Smooth muscle cell (in vitro differentiated cells): ENCODE data around the gene ANKS6. TPM values are rescaled to one million over a fixed set of nuclear protein-coding genes. Genes with fewer than 3 reads are reported as not detected.

Source experiments
- DNase-seq: peaks from one replicate; lab custom pipeline; 2025; ENCODE audit not compliant: unreplicated experiment; lab: John Stamatoyannopoulos, UW
- H2AFZ ChIP-seq: fragments of 200-600 bp; sonication (generic); 2 replicates; pipeline ENCODE4 v1.6.0; 2016; ENCODE audit warnings: antibody characterized with exemption, low read depth, mild to moderate bottlenecking
- H3F3A ChIP-seq: fragments of 200-600 bp; sonication (generic); 2 replicates; pipeline ENCODE4 v1.6.0; 2017; ENCODE audit warnings: antibody characterized with exemption, low read depth
- H3K27ac ChIP-seq: fragments of 200-600 bp; sonication (generic); 2 replicates; pipeline ENCODE4 v1.5.1; 2016; ENCODE audit warnings: low read depth, mild to moderate bottlenecking
- H3K27me3 ChIP-seq: fragments of 200-600 bp; sonication (generic); 2 replicates; pipeline ENCODE4 v1.6.1; 2016; ENCODE audit warnings: low read depth, mild to moderate bottlenecking
- H3K36me3 ChIP-seq: fragments of 200-600 bp; sonication (generic); 2 replicates; pipeline ENCODE4 v1.5.1; 2016; ENCODE audit warnings: low read depth
- H3K4me1 ChIP-seq: fragments of 200-600 bp; sonication (generic); 2 replicates; pipeline ENCODE4 v1.5.1; 2016; ENCODE audit warnings: low read depth
- H3K4me2 ChIP-seq: fragments of 200-600 bp; sonication (generic); 2 replicates; pipeline ENCODE4 v1.6.0; 2016; ENCODE audit warnings: mild to moderate bottlenecking
- H3K4me3 ChIP-seq: fragments of 200-600 bp; sonication (generic); 2 replicates; pipeline ENCODE4 v1.5.1; 2016; ENCODE audit warnings: mild to moderate bottlenecking
- H3K79me2 ChIP-seq: fragments of 200-600 bp; sonication (generic); 2 replicates; pipeline ENCODE4 v1.6.0; 2016; ENCODE audit warnings: low read depth, mild to moderate bottlenecking
- H3K9ac ChIP-seq: fragments of 200-600 bp; sonication (generic); 2 replicates; pipeline ENCODE4 v1.6.0; 2016; ENCODE audit warnings: low read depth
- H3K9me3 ChIP-seq: fragments of 200-600 bp; sonication (generic); replicated peaks from 2 replicates; pipeline ENCODE4 v1.5.1; 2016; ENCODE audit warnings: low read depth
- H4K20me1 ChIP-seq: fragments of 200-600 bp; sonication (generic); 2 replicates; pipeline ENCODE4 v1.6.0; 2016; ENCODE audit warnings: low read depth
- WGBS: methylation state at CpG from one replicate; pipeline ENCODE4 v1.1.7; 2016; ENCODE audit warnings: low lambda C conversion rate; 5-methylcytosine and 5-hydroxymethylcytosine counted together
- polyA plus RNA-seq: library from polyadenylated mRNA; unstranded; fragments of >200 nt; fragmentation: Nextera tagmentation; extraction: Ambion mirVana; gene quantifications from 2 replicates; pipeline ENCODE4 v1.2.1, GENCODE V29; 2016
- total RNA-seq: library from RNA; depleted of rRNA; stranded (reverse); fragments of >200 nt; gene quantifications from 2 replicates; pipeline ENCODE4 v1.2.3, GENCODE V29; 2014
- TF ChIP-seq, protein P1 (sequence below): fragments of 200-600 bp; sonication (generic); IDR thresholded peaks from 2 replicates; pipeline ENCODE4 v1.5.1; 2017; ENCODE audit warnings: borderline replicate concordance, mild to moderate bottlenecking, antibody characterized with exemption; ENCODE audit not compliant: insufficient read depth, poor library complexity, severe bottlenecking

The ANKS6 gene
- total and polyA plus RNA-seq, 2 experiments from 2014 or later, result 10.5 to 13.6 TPM

DNA sequence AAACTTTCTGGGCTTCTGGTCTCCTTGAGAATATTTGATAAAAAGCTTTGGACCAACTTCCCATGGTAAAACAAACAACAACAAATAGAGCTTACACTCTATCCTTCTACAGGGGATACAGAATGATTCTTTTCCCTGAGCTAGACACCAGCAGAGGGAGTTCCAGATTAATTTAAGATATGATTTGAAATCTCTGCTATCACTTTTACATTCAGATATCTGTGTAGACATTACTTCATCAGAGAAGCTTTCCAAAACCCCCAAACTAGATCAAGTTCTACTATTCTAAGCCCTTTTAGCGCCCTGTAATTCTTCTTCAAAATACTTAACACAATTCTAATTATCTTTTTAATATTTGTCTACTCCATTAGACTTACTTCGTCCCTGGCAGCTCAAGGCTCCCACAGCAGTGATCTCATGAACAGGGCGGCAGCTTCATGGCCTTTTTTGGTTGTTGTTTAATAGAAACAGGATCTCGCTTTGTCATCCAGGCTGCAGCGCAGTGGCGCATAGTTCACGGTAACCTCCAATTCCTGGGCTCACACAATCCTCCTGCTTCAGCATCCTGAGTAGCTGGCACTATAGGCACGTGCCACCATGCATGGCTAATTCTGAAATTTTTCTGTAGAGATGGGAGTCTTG lies 10.2 kb upstream of the ANKS6 start:
- 86% methylated on average over 8 of the region's 8 CpGs for WGBS
- Histone ChIP-seq H3K79me2 (no peaks in the 10 kb centered on the region), H3K27ac (no peak overlapping the region), H2AFZ (no peak overlapping the region), H3K9ac (no peak overlapping the region), H3K4me1 (peaks cover 29% of the 10 kb centered on the region), H3K27me3 (peaks cover 31% of the 10 kb centered on the region), H3K4me3 (no peak overlapping the region), H3F3A (peaks cover 8% of the 10 kb centered on the region), H3K9me3 (no peaks in the 10 kb centered on the region), H3K36me3 (no peaks in the 10 kb centered on the region), H4K20me1 (no peaks in the 10 kb centered on the region), H3K4me2 (peak overlapping the region; percentile 88)
- no peak for DNase-seq
- TF ChIP-seq, protein P1, sequence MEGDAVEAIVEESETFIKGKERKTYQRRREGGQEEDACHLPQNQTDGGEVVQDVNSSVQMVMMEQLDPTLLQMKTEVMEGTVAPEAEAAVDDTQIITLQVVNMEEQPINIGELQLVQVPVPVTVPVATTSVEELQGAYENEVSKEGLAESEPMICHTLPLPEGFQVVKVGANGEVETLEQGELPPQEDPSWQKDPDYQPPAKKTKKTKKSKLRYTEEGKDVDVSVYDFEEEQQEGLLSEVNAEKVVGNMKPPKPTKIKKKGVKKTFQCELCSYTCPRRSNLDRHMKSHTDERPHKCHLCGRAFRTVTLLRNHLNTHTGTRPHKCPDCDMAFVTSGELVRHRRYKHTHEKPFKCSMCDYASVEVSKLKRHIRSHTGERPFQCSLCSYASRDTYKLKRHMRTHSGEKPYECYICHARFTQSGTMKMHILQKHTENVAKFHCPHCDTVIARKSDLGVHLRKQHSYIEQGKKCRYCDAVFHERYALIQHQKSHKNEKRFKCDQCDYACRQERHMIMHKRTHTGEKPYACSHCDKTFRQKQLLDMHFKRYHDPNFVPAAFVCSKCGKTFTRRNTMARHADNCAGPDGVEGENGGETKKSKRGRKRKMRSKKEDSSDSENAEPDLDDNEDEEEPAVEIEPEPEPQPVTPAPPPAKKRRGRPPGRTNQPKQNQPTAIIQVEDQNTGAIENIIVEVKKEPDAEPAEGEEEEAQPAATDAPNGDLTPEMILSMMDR, result no peak

DNA sequence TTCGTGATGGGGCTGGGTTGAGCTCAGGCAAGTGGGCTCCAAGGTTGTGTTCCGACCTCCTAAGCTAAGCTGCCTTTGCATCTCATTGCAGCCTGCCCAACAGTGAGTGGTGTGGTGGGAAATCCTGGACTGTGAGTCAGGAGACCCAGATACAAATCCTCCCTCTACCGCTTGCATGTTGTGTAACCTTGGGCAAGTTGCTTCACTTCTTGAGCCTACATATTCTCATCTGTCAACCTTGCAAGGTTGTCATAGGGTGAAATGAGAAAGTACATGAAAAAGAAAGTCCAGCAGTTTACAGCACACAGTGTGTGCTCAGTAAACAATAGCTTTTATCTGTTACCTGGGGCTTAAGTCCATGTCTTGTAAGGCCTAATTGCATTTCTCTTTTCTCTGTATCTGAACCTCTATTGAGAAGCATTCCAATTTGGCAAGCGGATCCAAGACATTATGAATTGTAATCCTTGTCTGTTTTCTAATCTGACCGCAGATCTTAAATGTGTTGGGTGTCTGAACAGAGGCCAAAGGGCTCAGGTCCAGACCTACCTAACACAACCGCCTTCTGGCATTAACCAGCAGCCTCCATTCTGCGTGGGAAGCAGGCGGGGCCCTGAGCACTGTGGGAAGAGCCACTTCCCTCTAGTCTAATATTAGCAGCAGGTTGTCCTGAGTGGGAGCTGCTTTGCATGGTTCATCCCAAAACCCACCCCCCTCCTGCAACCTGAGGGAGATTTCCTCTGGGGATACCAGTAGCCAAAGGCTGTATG lies 9.3 kb upstream of the ANKS6 start:
- H3F3A ChIP-seq, result peaks cover 8% of the 10 kb centered on the region
- no peaks in the 10 kb centered on the region for H3K36me3 ChIP-seq
- peaks cover 31% of the 10 kb centered on the region for H3K27me3 ChIP-seq
- DNase-seq, result no peak
- no peaks in the 10 kb centered on the region for H4K20me1 ChIP-seq
- H3K4me2 ChIP-seq, result no peak overlapping the region
- H3K9me3 ChIP-seq, result no peaks in the 10 kb centered on the region
- H3K4me3 ChIP-seq, result no peak overlapping the region
- no peak overlapping the region for H2AFZ ChIP-seq
- no peak overlapping the region for H3K27ac ChIP-seq
- H3K9ac ChIP-seq, result no peak overlapping the region
- no peaks in the 10 kb centered on the region for H3K79me2 ChIP-seq
- H3K4me1 ChIP-seq, result peaks cover 25% of the 10 kb centered on the region
- TF ChIP-seq, protein P1, result no peak
- WGBS, result 58% methylated on average over 8 of the region's 8 CpGs

DNA sequence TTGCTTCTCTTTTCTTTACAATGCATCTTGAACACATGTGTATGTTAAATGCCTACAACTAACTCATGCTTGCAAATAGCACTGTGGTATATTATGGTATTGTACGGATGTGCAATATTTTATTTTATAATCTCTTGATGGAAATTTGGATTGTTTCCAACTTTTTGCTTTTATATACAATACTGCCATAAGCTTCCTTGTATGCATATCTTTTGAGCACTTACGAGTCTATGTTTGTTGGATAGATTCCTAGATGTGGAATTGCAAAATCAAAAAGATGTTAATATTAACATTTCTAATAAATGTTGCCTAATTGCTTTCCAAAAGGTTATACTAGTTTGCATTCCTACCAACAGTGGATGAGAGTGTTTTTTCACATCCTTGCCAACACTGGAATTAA lies 7.7 kb upstream of the ANKS6 start:
- WGBS, result 50% methylated on average over 2 of the region's 2 CpGs
- H3K27ac ChIP-seq, result no peak overlapping the region

More for the DNA sequence above, 7.7 kb upstream of the ANKS6 start:
- H3F3A ChIP-seq, result peaks cover 8% of the 10 kb centered on the region
- no peak overlapping the region for H3K4me3 ChIP-seq
- no peaks in the 10 kb centered on the region for H3K9me3 ChIP-seq
- no peaks in the 10 kb centered on the region for H3K36me3 ChIP-seq
- DNase-seq, result no peak
- H3K79me2 ChIP-seq, result no peaks in the 10 kb centered on the region
- H3K4me2 ChIP-seq, result no peak overlapping the region
- H2AFZ ChIP-seq, result no peak overlapping the region
- H3K9ac ChIP-seq, result no peak overlapping the region
- peaks cover 31% of the 10 kb centered on the region for H3K27me3 ChIP-seq
- peaks cover 11% of the 10 kb centered on the region for H3K4me1 ChIP-seq
- TF ChIP-seq, protein P1, result no peak
- H4K20me1 ChIP-seq, result no peaks in the 10 kb centered on the region
